ENCODE data around the gene PITPNM3.
A peak's percentile ranks its signal among the peaks of the same experiment; 100 is the strongest.
"Not testable (repeated sequence)": the region's sequence is repeated elsewhere in the genome, so short reads cannot be mapped to it uniquely, and the experiment has no call there.

Gene PITPNM3

GRCh38 chr17:6556121-6557039 lies at the start of gene PITPNM3:
Gene PITPNM3, minus strand, starts transcription at chr17:6556555. Its CDS starts 149 bp downstream, at chr17:6556406.
- peak in 3 of 58 donors; percentile 10 to 26 (median 18) for DNase-seq

GRCh38 chr17:6605142-6605541 lies 48.8 kb upstream of the PITPNM3 start:
- no peak for DNase-seq

GRCh38 chr17:6603744-6604325 lies 47.5 kb upstream of the PITPNM3 start:
- peak in 10 of 58 donors; percentile 0 to 26 (median 10) for DNase-seq

- no peak for DNase-seq
These were observed 45.8 kb upstream of the PITPNM3 start for GRCh38 chr17:6602141-6602540.

GRCh38 chr17:6599364-6599763 lies 43.0 kb upstream of the PITPNM3 start:
- DNase-seq = peak in 1 of 58 donors; percentile 57

- DNase-seq = no peak
These were observed 41.4 kb upstream of the PITPNM3 start for GRCh38 chr17:6597727-6598126.

- DNase-seq = no peak
These were observed 40.6 kb upstream of the PITPNM3 start for GRCh38 chr17:6596941-6597340.

GRCh38 chr17:6596511-6596910 lies 40.2 kb upstream of the PITPNM3 start:
- no peak for DNase-seq

- no peak for DNase-seq
These were observed 39.7 kb upstream of the PITPNM3 start for GRCh38 chr17:6596081-6596480.

- not testable (repeated sequence) for DNase-seq
These were observed 37.0 kb upstream of the PITPNM3 start for GRCh38 chr17:6593371-6593770.

- DNase-seq = no peak
These were observed 35.8 kb upstream of the PITPNM3 start for GRCh38 chr17:6592173-6592572.

GRCh38 chr17:6591599-6592158 lies 35.3 kb upstream of the PITPNM3 start:
- DNase-seq = no peak

- DNase-seq = no peak
These were observed 33.1 kb upstream of the PITPNM3 start for GRCh38 chr17:6589266-6589946.

GRCh38 chr17:6588165-6588564 lies 31.8 kb upstream of the PITPNM3 start:
- DNase-seq = no peak

GRCh38 chr17:6587310-6587709 lies 31.0 kb upstream of the PITPNM3 start:
- DNase-seq = no peak

GRCh38 chr17:6583411-6583810 lies 27.1 kb upstream of the PITPNM3 start:
- DNase-seq = no peak

- DNase-seq = no peak
These were observed 24.3 kb upstream of the PITPNM3 start for GRCh38 chr17:6580625-6581024.

GRCh38 chr17:6578491-6578890 lies 22.1 kb upstream of the PITPNM3 start:
- DNase-seq = no peak

- no peak for DNase-seq
These were observed 21.4 kb upstream of the PITPNM3 start for GRCh38 chr17:6577686-6578263.

GRCh38 chr17:6576038-6576785 lies 19.9 kb upstream of the PITPNM3 start:
- no peak for DNase-seq

- no peak for DNase-seq
These were observed 19.2 kb upstream of the PITPNM3 start for GRCh38 chr17:6575596-6575988.

Measured in anterior cingulate cortex (tissue), 58 donors.